SH-SY5Y (cell line): ENCODE measurements around the gene AIM2.

Experiments used
- GATA2 ChIP-seq: IDR thresholded peaks from 2 replicates; pipeline ENCODE4 v1.6.1; 2011; ENCODE audit warnings: mild to moderate bottlenecking, low read depth, low read length
- GATA3 ChIP-seq: IDR thresholded peaks from 2 replicates; pipeline ENCODE4 v1.6.1; 2011; ENCODE audit warnings: low read depth, mild to moderate bottlenecking, low read length, moderate library complexity

DNA sequence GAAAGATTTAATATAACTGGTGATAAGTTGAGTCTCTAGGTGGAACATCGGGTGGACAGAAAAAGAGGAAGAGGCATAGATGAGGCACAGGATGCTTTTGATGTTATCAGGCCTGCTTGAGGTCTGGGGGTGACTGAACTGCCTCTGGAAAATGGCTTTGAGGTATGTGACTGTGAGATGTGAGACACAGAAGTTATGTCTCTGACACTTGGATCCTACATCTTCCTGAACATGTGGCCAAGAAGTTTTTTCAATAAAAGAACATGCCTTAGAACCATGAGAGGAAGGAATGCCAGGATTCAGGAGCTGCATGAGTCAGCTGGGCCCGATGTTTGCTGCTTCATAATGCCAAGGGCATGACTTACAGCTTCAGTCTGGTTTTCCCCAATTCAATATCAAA lies 11.5 kb upstream of the AIM2 start:
- no peak for TF ChIP-seq GATA2
- no peak for TF ChIP-seq GATA3
